ENCODE data around the gene TBRG4.
A peak's percentile ranks its signal among the peaks of the same experiment; 100 is the strongest.

Gene TBRG4

DNA sequence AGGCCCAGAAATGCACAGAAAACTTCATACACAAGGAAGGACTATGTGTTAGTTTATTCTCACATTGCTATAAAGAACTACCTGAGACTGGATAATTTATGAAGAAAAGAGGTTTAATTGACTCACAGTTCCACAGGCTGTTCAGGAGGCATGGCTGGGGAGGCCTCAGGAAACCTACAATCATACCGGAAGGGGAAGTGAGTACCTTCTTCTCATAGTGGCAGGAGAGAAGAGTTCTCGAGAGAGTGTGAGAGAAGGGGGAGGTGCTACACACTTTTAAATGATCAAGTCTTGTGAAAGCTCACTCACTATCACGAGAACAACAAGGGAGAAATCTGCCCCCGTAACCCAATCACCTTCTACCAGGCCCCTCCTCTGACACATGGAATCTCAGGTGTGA lies 29.3 kb upstream of the TBRG4 start:
- no peak for DNase-seq

DNA sequence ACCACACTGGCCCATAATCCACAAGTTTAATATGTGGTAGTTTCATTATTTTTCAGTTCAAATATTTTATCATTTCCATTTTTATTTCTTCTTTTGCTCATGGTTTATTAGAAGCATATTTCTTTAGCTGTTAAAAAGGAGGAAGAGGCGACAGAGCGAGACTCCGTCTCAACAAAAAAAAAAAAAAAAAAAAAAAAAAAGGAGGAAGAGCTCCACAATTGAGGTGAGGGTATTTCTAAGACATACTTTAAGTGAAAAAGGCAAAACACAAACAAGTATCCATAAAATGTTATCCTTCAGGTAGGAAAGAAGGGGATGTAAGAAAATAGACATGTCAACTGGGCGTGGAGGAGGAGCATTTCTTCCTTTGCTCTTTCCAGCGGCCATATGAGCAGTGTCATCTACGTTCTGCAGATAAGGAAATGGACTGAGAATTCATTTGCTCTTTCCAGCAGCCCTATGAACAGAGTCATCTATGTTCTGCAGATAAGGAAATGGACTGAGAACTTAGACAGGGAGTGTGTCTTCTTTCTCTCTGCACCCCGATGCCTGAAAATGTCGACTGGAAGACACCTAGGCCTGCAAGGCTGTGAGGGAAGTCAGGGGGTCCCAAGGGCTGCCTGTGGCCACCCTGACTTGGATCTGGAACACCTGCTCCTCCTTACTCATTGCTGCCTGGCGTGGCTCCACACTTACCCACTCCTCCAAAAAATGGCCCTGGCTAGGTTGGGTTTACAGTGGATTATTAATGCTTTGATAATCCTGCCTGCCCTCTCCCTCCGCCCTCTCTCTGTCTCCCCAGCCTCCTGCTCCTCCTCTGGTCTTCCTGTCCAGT lies 27.2 kb upstream of the TBRG4 start:
- DNase-seq = no peak

- peak; percentile 65 to 72 for DNase-seq
Measured at GRCh38 chr7:45136106-45137060, 24.9 kb upstream of the TBRG4 start.

DNA sequence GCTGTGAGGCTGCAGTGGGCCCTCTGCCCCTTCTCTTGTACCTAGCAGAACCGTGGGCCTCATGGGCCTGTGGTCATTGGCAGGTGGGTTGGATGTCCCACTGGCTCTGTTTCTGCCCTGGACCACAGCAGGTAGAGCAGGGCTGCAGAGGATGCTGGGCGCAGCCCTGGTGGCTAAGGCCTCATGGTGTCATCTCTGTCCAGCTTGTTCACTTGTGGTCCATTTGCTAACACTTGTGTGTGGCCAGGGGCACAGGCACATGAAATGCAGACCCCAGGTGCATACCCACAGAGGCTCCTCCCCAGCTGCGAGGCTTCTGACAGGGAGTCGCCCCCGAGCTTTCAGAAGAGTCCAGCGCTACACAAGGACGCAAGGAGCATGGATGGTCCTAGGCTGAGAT lies 22.4 kb upstream of the TBRG4 start:
- DNase-seq = no peak

DNA sequence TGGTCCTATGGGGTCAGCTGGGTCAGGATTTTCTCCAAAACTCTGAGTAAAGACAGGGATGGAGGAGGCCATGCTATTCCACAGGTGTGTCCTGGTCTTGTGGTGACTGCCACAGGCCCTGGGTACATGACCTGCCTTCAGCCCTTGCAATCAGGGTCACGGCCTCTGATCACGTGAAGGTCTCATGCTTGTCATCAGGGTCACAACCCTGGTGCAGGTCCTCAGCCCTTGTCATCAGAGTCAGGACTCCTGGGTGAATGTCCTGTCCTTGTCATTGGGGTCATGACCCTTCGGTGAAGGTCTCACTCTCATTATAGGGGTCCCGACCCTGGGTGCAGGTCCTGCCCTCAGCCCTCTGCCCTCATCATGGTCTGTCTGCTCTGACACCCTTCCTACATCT lies 21.9 kb upstream of the TBRG4 start:
- DNase-seq = no peak

- no peak for DNase-seq
Measured at GRCh38 chr7:45132708-45133320, 21.3 kb upstream of the TBRG4 start.

DNA sequence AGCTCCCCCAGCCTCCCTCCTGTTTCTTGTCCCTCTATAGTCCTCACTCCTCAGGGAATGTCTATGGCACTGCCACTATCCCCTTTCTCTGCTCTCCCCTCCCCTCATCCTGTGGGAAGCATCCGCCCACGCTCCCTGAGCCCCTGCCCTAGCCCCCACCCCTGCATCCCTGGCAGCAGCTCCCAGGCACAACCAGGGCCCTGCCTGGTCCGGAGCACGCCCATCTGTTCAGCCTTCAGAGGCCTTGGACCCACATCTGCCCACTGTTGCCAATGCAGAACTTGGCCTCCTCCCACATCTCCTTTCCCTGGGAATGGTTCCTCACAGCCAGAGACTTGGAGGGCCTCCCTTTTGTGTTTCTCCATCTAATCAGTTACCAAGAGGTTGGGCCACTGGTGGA lies 20.4 kb upstream of the TBRG4 start:
- DNase-seq = no peak

- DNase-seq = no peak
Measured at GRCh38 chr7:45130910-45131309, 19.4 kb upstream of the TBRG4 start.

DNA sequence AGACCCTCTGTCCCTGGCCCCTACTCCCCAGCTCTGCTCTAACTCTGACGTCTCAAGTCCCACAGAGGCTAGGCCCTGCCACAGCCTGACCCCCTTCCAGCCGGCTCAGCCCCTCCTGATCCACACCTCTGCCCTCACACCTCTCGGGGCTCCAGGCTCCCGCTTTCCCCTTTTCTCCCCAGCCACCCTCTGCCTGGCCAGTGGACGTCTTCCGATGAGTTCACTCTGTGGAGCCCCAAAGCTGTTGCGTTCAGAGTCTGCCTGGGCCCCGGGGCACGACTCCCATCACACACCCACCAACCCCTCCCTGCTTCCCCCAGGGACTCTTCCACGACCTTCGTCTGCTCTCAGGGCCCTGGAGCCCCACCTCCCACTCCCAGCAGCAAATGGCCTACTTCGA lies 18.4 kb upstream of the TBRG4 start:
- no peak for DNase-seq

DNA sequence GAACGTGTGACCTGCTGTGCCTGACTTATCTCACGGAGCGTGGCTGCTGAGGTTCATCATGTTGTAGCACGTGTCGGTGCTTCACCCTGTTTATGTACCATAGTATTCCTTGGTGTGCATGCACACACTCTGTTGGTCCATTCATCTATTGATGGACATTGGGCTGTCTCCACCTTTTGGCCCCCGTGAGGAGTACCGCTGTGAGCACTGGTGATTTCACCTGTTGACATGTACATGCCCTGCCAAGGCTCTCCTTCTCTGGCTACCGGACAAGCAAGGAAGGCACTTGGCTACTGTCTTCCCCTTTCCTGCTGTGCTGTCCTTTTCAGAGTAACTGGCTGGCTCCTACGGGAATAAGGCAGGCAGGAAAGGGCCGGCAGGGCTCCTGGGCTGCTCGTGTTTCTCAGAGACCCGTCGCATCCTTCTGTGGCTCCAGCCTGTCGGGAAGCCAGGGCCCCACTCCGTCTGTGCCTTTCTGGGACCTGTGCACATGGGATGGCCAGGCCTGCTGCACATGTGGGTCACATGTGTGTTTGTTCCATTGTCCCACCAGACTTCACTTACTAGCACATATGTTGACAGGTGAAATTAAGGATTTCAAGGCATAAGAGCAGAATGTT lies 17.8 kb upstream of the TBRG4 start:
- no peak for DNase-seq

DNA sequence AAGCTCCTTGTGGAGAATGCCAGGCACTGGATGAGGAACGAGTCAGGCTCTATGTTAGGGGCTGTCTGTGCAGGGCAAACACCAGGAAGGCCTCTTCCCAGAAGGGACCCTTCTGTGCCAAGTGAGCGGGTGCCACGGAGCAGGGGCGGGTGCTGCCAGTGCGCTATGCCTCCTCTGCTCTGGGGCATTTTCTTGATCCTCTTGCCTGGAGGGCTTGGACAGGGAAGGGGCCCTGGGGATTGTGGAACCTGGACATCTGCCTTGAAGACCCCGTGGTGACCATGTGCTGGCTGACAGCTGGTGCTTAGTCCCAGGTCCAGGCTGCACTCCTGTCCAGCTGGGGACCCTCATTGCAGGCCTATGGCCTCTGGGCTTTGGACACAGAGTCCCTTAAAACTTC lies 15.4 kb upstream of the TBRG4 start:
- no peak for DNase-seq

GRCh38 chr7:45126201-45126600 lies 14.7 kb upstream of the TBRG4 start:
- no peak for DNase-seq

DNA sequence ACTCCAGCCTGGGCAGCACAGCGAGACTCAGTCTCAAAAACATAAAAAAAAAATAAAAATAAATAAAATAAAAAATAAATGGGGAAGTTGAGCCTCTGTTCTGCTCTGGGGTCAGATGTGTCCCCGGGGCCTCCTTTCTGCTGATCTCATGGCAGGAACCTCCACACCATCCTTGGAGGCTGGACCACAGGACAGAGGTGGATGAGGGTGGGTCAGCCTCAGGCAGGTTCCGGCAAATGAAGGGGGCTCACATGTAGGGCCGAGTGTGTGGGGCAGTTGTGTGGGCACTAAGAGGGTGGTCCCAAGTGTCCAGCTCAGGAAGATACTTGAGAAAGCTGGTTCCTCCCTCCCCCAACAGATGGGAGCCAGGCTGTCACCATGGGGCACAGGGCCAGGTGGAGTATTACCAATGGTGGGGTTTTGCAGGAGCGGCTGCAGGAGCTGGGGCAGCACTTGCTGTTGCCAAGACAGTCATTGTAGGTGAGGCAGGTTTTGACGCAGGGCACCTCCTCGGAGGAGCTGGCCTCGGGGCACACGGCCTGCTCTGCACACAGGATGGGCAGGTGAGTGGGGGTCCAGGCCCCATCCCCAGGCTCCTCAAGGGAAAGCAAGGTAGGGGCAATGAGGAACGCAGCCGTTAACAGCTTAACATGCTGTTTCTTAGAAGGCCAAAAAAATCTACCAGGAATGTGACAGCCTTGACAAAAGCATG lies 13.9 kb upstream of the TBRG4 start:
- DNase-seq = no peak

DNA sequence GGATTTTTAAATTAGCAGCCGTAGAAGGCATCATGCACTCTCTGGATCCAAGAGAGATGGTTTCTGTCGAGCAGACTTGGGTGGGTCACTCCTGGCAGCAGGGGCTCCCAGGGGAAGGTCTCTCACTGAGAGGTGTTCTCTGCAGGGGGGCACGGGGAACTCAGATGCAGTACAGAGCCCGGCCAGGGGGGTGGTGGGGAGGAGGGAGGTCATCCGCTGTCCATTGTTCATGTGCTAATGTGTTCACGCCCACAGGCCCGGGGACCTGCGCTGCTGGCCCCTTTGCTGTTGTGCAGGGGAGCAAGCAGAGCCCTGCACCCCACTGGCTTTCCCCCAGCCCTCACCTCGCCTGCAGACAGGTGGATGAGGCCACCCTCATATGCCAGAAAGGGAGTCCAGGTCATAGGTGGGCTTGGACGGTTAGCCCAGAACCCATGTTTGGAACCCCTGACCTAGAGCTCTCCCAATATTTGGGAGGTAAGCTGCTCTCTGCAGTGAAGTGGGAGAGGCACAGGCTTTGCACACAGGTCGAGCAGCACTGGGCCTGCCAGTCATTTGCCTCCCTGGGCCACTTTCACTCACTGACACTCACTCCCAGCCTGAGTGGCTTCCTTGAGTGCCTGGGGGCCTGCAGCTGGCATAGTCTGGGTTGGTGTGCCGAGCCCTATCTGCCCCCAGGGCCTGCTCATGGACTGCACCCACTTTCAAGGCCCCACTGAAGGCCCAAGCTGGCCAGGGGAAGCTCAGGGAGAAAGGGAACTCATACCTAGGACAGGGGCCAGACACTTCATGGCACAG lies 12.6 kb upstream of the TBRG4 start:
- no peak for DNase-seq

GRCh38 chr7:45122975-45123860 lies 11.7 kb upstream of the TBRG4 start:
- no peak for DNase-seq

DNA sequence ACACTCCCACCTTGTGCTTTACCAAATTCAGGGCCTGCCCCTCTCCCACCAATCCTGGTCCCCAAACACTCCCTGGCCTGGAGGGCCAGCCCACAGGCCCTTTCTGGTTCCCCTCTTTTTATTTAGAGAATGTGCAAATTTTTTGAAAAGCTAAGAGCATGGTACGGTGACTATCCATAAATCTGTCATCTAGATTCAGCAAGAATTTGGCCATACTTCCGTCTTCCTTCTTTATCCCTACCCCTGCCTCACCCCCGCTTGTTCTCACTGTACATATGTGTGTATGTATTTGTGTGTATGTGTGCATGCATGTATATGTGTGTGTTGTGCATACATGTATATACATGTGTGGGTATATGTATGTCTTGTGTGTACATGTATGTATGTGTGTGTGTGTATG lies 8.1 kb upstream of the TBRG4 start:
- no peak for DNase-seq

GRCh38 chr7:45118889-45119331 lies 7.4 kb upstream of the TBRG4 start:
- DNase-seq = no peak

- no peak for DNase-seq
Measured at GRCh38 chr7:45118292-45118691, 6.8 kb upstream of the TBRG4 start.

DNA sequence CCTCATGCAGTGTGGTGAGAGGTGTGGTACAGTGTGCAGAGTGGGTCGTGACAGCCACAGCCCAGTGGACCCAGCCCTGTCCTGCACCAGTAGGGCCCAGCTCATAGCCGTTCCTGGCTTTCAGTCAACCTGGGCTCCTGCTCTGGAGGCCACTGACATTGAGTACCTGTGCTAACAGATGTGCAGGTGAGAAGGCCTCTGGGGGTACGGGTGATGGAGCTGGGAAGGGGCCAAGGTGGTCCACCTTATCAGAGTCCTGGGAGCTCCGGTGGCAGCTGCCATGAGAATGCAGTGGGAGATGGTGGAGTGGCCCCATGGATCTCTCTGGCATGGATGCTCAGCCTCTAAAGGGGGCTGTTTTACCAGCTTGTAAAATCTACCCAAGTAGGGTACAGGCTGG lies 6.1 kb upstream of the TBRG4 start:
- DNase-seq = no peak

- no peak for DNase-seq
Measured at GRCh38 chr7:45116048-45116447, 4.6 kb upstream of the TBRG4 start.

Measured in activated CD4-positive, alpha-beta T cell treated with anti-CD3 and anti-CD28 coated beads, Interleukin-2, amount 50 U/mL, for 48 hours (primary cell).